Stimulated activated CD4-positive, alpha-beta T cell treated with anti-CD3 and anti-CD28 coated beads, TNF-alpha, amount 100 ng/mL, for 48 hours (primary cell): ENCODE data around the gene PRXL2B.
"Not testable (repeated sequence)": the region's sequence is repeated elsewhere in the genome, so short reads cannot be mapped to it uniquely, and the experiment has no call there.

Source experiments
- DNase-seq, 3 donors: peaks; one replicate each; pipeline ENCODE4 v3.0.0-alpha.2; 2020; ENCODE audit warnings: low read depth in 3 of 3

The PRXL2B gene

DNA sequence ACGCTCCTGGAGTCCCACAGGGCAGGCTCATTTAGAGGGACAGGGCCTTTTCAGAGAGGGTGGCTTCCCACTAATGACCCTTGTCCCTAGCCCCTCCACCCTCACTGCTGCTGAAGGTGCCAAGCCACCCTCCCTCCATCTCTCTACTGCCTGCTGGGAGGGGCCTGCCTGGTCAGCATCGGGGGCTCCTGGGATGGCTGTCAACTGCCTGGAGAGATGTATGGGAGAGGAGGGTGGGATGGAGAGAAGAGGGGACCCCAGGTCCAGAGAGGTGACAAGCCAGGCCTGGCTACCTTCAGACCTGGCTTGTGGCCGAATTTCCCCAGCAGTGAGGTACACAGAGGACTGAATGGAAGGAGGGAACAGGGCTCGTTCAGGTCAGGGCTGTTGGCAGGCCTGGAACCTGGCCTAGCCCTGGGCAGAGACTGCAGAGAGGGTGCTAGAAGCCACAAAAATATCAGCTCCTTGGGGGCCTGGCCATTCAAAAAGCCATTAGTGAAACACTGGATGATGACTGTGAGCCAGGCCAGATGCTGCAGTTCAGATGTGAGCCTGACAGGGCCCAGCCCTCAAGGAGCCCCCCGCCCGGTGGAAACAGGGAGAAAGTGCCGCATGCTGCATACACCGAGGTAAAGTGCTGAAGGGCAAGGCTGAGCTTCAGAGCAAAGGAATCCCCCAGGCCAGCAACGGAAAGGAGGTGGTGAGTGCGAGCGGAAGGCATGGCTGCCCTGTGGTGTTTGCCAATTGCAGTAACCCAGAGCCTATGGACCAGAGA is 26.2 kb downstream of the PRXL2B start:
- DNase-seq, result no peak

- no peak for DNase-seq
Observed at GRCh38 chr1:2614145-2614544, 27.6 kb downstream of the PRXL2B start.

DNA sequence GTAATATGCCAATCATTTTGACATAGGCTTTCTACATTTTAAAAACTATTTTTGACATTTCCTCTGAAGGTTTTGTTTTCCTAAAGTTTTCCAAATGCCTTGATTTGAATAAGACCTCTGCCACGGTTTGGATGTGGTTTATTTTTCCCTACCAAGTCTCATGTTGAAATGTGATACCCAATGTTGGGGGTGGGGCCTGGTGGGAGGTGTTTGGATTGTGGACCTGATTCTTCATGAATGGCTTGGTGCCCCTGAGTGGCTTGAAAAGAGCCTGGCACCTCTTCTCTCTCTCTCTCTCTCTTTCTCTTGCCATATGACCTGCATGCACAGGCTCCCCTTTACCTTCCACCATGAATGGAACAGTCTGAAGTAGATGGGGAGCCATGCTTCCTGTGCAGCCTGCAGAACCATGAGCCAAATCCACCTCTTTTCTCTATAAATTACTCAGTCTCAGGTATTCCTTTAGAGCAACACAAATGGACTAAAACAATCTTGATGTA is 31.4 kb downstream of the PRXL2B start:
- DNase-seq, result no peak

- no peak for DNase-seq
Observed at GRCh38 chr1:2623571-2624337, 37.2 kb downstream of the PRXL2B start.

DNA sequence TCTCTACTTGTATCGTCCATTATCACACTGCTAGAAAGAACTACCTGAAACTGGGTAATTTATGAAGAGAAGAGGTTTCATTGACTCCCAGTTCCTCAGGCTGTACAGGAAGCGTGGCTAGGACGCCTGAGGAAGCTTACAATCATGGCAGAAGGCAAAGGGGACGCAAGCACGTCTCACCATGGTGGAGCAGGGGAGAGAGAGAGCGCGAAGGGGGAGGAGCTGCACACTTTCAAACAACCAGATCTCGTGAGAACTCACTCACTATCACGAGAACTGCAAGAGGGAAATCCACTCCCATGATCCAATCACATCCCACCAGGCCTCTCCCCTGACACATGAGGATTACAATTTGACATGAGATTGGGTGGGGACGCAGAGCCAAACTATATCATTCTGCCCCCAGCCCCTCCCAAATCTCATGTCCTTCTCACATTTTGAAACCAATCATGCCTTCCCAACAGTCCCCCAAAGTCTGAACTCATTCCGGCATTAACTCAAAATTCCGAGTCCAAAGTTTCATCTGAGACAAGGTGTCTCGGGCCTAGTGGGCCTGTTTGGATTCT is 38.2 kb downstream of the PRXL2B start:
- DNase-seq, result no peak

- DNase-seq, result no peak
Observed at GRCh38 chr1:2625311-2625710, 38.7 kb downstream of the PRXL2B start.

DNA sequence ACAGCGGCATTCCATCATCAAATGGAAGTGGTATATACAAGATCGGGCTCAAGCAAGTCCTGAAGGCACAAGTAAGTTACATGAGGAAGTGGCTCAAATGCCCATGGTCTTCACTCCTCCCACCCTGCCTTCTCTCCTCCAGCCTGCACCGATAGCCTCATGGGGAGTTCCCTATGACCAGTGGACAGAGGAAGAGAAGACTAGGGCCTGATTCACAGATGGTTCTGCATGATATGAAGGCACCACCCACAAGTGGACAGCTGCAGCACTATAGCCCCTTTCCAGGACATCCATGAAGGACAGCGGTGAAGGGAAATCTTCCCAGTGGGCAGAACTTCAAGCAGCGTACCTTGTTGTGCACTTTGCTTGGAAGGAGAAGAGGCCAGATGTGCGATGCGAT is 39.2 kb downstream of the PRXL2B start:
- not testable (repeated sequence) for DNase-seq

DNA sequence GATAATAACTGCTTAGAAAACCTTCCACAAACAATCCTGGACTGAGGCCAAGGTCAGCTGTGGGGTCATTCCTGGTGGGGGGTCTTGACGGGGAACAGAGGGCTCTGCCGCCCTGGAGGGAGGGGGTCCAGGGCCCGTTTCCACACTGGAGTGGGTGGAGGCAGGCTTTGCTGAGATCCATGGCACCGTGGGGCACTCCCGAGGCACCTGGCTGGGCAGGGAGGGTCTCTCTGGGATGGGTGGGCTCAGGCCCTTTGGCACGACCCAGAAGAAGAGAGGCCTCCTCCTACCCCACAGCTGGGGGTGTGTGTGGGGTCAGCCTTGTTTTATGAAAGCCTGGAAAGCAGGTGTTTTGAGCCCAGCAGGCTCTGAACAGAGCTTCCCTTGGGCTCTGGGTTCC is 41.2 kb downstream of the PRXL2B start:
- no peak for DNase-seq

DNA sequence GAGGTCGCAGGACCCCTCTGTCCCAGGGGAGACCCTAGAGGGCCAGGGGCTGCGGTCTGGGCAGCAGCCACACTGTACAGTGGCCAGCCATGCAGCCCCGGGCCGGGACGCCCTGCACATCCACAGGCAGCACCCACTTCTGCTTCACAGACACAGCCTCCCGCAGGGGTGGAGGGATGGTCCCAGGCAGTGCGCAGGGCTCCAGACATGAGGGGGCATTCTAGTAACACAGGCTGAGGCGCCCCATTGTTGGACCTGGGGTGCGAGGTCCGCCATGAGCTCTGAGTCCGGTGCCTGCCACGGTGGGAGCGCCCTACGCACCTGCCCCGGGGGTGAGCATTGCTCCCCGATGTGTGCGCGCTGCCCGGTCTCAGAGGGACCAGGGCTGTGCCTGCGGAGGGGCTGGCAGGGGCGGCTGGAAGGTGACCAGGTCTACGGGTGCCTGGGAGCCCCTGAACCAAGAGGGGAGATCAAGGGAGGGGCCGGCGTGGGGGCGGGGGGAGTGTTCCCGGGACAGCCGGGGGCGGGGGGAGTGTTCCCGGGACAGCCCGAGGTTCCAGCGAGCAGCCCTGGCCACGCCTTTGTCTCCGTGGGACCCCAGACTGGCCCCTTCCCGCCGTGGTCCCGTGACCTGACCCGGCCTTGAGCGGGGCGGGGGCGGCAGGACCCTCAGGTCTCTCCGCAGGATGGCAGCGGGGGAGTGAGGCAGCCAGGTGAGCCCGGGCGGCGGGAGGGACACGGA is 41.8 kb downstream of the PRXL2B start:
- DNase-seq, result no peak

- no peak for DNase-seq
Observed at GRCh38 chr1:2628933-2629626, 42.5 kb downstream of the PRXL2B start.

GRCh38 chr1:2629627-2630497 is 43.3 kb downstream of the PRXL2B start:
- no peak for DNase-seq

DNA sequence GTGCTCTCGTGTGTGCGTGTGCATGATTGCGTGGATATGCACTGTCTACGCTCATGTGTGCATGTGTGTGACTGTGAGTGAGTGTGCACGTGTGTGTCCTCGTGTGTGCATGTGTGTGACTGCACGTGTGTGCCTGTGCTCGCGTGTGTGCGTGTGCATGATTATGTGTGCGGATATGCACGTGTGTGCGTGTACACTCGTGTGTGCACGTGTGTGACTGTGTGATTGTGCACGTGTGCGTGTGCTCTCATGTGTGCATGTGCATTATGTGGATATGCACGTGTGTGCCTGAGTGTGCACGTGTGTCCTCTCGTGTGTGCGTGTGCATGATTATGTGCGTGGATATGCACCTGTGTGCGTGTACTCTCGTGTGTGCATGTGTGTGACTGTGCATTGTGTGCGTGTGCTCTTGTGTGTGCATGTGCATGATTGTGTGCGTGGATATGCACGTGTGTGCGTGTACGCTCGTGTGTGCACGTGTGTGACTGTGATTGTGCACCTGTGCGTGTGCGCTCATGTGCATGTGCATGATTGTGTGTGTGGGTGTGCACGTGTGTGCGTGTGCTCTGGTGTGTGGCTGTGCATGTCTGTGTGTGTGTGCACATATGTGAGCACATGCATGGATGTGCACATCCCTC is 44.0 kb downstream of the PRXL2B start:
- DNase-seq, result no peak

- DNase-seq, result no peak
Observed at GRCh38 chr1:2631136-2632050, 44.8 kb downstream of the PRXL2B start.

GRCh38 chr1:2632051-2632430 is 45.5 kb downstream of the PRXL2B start:
- DNase-seq, result no peak

DNA sequence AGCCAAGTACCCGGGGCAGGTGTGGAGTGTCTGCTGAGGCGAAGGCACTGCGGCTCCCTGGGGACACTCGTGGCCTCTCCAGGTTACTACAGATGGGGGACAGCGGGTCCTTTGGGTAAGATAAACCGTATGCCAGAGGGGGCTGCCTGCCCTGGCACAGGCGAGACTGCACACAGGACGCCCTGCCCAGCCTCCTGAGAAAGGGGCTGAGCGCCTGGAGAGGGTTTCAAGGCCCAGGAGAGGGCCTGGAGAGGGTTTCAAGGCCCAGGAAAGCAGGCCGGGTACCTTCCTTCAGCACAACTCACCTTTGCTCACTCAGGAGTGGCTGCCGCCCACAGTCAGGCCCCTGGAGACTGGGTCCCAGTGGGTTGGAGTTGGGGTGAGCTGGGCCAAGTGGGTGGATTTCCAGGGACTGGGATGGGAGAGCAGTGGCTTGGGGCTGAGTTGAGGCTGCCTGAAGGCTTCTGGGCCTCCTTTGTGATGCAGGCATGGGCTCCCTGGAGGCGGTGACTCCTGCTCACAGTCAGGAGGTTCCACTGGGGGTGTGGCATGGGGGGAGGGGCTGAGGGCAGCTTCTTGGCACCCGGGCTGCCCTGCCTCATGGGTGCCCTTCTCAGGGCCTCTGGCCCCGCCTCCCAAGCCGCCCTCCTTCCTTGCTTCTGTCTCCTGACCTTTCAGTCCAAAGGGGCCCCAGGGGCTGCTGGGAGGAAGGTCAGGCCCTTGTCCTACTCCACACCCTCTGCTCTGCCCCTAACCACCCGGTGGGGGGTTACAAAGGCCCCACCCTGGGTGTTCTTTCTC is 46.2 kb downstream of the PRXL2B start, which contains the start of gene MMEL1:
MMEL1 (minus strand) TSS at position 456 of the 801 bp plus-strand sequence. CDS start 3,532 bp downstream, outside the sequence.
- DNase-seq, result no peak

DNA sequence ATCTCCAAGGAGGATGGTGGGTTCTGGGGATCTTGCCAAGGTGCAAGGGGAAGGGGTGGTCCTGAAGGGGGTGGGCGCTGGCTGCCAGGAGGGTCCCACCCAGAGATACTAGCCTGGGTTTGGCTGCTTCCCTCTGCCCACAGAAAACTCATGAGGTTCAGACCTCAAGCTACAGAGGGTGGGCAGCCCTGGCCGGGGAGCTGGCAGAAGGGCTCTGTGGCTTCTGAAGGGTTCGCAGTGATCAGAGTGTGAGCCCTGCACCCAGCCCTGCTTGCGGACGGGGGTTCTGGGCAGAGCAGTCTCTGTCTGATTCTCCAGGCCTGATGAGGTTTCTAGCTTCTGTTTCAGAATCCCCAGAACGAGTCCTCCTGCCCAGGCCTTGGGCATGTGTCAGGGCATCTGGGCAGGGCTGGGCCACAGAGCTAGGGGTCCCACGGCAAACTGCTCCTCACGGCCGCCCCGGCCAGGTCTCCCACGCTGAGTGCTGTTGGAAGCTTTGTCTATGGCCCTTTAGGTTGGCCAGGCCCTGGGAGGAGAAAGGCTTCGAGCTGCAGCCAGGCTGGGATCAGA is 46.9 kb downstream of the PRXL2B start:
- no peak for DNase-seq

DNA sequence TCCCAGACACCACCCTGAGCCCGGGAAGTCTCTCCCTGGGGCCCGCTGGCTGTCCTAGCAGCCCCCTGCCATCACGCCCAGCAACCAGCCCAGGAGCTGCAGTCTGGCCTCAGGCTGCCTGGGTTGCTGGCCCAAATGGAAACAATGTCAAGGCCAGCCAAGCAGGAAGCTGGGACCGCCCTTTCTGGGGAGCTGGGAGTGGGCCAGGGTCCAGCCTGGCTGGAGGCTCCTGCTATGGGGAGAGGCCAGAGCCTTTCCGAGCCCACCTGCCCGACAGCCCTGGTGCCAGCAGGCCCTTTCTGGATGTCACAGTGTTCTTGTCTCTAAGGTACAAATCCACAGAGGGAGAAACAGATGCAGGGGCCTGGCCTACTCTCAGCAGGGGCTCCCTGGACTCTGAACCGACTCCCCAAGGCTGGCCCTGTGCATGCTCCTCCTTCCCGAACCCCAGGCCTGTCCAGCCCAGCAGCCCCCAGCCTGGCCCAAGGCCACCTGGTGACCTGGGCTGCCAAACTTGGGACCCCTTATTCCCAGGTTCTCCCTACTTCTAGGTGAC is 47.4 kb downstream of the PRXL2B start:
- no peak for DNase-seq
